ENCODE results near the gene ANKRD10.

The ANKRD10 gene

DNA sequence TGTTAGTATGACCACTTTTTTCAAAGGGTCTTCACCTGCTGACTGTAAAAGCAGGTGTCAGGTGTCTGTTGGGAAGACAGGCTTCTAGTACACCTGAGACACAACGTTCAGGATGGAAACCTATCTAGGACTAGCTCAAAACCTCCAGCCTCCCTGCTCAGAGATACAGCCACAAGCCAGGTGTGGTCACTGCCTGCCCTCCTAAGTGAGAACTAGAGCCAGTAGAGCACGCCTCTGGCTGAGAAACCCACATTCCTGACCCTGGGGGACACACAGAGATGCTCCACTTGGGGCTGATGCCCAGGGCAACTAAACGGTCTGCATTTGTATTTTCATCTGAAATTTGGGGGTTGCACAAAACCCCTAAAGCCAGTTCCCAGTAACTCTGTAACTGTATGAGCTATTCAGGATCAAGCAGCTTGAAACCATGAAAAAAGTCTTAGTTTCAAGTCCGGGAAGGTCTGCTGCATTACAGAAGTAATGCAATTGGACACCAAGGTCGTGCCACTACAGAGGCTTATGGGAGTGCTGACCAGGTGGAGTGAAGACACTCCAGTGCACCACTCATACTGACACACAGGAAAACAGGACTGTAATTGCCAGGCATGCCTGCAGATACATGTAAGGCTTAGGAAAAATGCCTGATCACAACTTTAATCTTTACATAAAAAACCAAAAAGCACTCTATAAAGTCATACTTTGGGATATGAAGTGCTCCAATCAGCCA is 27.8 kb downstream of the ANKRD10 start:
- DNase-seq (no peak), ATAC-seq (no peak)
- H3K27me3 Mint-ChIP-seq: no peaks in the 10 kb centered on the region
- H3K27ac Mint-ChIP-seq: peak overlapping the region in 1 of 2 donors; percentile 42
- H3K4me1 Mint-ChIP-seq: peaks cover 12% of the 10 kb centered on the region
- H3K9me3 Mint-ChIP-seq: no peaks in the 10 kb centered on the region
- no peak overlapping the region for H3K4me3 Mint-ChIP-seq

- H3K9me3 Mint-ChIP-seq: no peaks in the 10 kb centered on the region
- H3K27ac Mint-ChIP-seq: no peak overlapping the region
- no peak for ATAC-seq
- peaks cover 12% of the 10 kb centered on the region for H3K4me1 Mint-ChIP-seq
- no peak for DNase-seq
- no peaks in the 10 kb centered on the region for H3K27me3 Mint-ChIP-seq
- no peak overlapping the region for H3K4me3 Mint-ChIP-seq
These were observed 28.7 kb downstream of the ANKRD10 start for GRCh38 chr13:110885966-110886869.

GRCh38 chr13:110885516-110885915 is 29.4 kb downstream of the ANKRD10 start:
- H3K9me3 Mint-ChIP-seq: no peaks in the 10 kb centered on the region
- no peak for ATAC-seq
- H3K4me3 Mint-ChIP-seq: no peak overlapping the region
- H3K27ac Mint-ChIP-seq: no peak overlapping the region
- peaks cover 12% of the 10 kb centered on the region for H3K4me1 Mint-ChIP-seq
- H3K27me3 Mint-ChIP-seq: no peaks in the 10 kb centered on the region
- DNase-seq: no peak

- DNase-seq (no peak), ATAC-seq (no peak)
- no peak overlapping the region for H3K4me3 Mint-ChIP-seq
- H3K27ac Mint-ChIP-seq: no peak overlapping the region
- H3K4me1 Mint-ChIP-seq: peaks cover 12% of the 10 kb centered on the region
- H3K9me3 Mint-ChIP-seq: no peaks in the 10 kb centered on the region
- H3K27me3 Mint-ChIP-seq: no peaks in the 10 kb centered on the region
These were observed 30.4 kb downstream of the ANKRD10 start for GRCh38 chr13:110884517-110884916.

GRCh38 chr13:110883542-110883941 is 31.3 kb downstream of the ANKRD10 start:
- no peaks in the 10 kb centered on the region for H3K27me3 Mint-ChIP-seq
- ATAC-seq (no peak), DNase-seq (no peak)
- peaks cover 12% of the 10 kb centered on the region for H3K4me1 Mint-ChIP-seq
- H3K9me3 Mint-ChIP-seq: no peaks in the 10 kb centered on the region
- no peak overlapping the region for H3K27ac Mint-ChIP-seq
- H3K4me3 Mint-ChIP-seq: no peak overlapping the region

DNA sequence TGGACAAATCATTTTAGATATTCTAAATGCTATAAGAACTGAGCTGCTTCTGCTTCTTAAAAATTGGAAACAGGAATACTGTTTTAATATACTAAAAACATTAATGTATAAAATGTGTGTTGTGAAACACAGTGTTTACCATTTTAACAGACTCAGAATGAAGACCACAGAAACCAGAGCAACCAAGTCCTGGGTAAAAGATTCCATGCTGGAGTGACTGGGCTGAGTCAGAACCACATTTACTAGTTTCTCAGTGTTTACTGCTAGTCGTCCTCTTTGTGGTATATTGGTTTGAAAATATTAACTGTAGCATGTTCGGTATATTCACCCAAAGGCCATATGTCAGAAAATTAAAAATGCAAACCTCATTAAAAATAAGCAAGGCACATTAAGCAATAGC is 31.9 kb downstream of the ANKRD10 start:
- Mint-ChIP-seq H3K27ac (no peak overlapping the region), H3K4me3 (no peak overlapping the region), H3K9me3 (no peaks in the 10 kb centered on the region), H3K4me1 (peaks cover 12% of the 10 kb centered on the region), H3K27me3 (no peaks in the 10 kb centered on the region)
- ATAC-seq (peak; percentile 77), DNase-seq (no peak)

- Mint-ChIP-seq H3K4me1 (peaks cover 12% of the 10 kb centered on the region), H3K27ac (peak overlapping the region in 1 of 2 donors; percentile 54), H3K4me3 (no peak overlapping the region), H3K27me3 (no peaks in the 10 kb centered on the region), H3K9me3 (no peaks in the 10 kb centered on the region)
- DNase-seq: no peak
- no peak for ATAC-seq
These were observed 32.8 kb downstream of the ANKRD10 start for GRCh38 chr13:110881839-110882627.

DNA sequence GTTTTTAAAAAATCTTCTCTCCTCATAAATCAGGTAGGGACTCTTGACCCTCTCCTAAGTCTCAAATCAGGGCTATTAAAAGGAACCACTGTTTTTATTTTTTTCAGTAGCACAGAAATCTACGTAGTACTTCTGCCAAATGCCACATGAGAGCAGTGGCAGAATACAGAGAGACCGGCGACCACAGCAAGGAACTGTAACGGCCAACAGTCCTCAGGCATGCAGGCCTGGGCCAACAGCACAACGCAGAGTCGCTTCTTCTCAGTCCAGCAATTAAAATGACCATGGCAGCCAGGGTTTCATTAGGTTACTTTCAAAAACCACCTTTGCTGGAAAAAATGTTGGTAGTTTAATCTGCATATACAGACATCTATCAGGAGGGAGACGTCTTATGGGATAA is 34.2 kb downstream of the ANKRD10 start:
- Mint-ChIP-seq H3K9me3 (no peaks in the 10 kb centered on the region), H3K27me3 (no peaks in the 10 kb centered on the region), H3K4me1 (peaks cover 12% of the 10 kb centered on the region), H3K4me3 (no peak overlapping the region), H3K27ac (no peak overlapping the region)
- DNase-seq (no peak), ATAC-seq (no peak)

- H3K27ac Mint-ChIP-seq: no peak overlapping the region
- ATAC-seq (no peak), DNase-seq (no peak)
- no peaks in the 10 kb centered on the region for H3K27me3 Mint-ChIP-seq
- no peaks in the 10 kb centered on the region for H3K9me3 Mint-ChIP-seq
- no peak overlapping the region for H3K4me3 Mint-ChIP-seq
- peaks cover under 1% of the 10 kb centered on the region for H3K4me1 Mint-ChIP-seq
These were observed 35.4 kb downstream of the ANKRD10 start for GRCh38 chr13:110879482-110879881.

- Mint-ChIP-seq H3K27me3 (no peaks in the 10 kb centered on the region), H3K9me3 (no peaks in the 10 kb centered on the region), H3K4me1 (no peaks in the 10 kb centered on the region), H3K27ac (no peak overlapping the region), H3K4me3 (no peak overlapping the region)
- DNase-seq (no peak), ATAC-seq (no peak)
These were observed 37.1 kb downstream of the ANKRD10 start for GRCh38 chr13:110877737-110878258.

- Mint-ChIP-seq H3K27ac (no peak overlapping the region), H3K27me3 (no peaks in the 10 kb centered on the region), H3K4me1 (no peaks in the 10 kb centered on the region), H3K9me3 (no peaks in the 10 kb centered on the region), H3K4me3 (no peak overlapping the region)
- DNase-seq (no peak), ATAC-seq (no peak)
These were observed 38.3 kb downstream of the ANKRD10 start for GRCh38 chr13:110876609-110877008.

DNA sequence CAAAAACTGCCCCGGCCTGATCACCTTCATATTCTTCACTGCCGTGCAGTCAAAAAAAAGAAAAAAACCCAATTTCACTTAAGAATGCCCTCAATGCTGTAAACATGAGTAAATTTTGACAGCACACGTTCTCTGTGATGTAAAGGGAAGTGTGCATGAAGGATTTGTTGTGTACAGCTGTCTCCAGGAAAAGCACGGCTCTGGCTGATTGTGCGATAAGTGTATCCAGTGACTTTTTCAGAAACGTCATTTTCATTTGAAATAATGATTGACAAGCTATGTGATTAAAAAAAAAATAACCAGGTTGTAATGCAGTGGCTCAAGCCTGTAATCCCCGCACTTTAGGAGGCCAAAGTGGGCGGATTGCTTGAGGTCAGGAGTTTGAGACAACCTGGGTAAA is 39.6 kb downstream of the ANKRD10 start:
- Mint-ChIP-seq H3K4me1 (no peaks in the 10 kb centered on the region), H3K4me3 (peak overlapping the region; percentile 79 to 85), H3K27ac (peak overlapping the region in 1 of 2 donors; percentile 19), H3K27me3 (peaks cover 12% of the 10 kb centered on the region), H3K9me3 (no peaks in the 10 kb centered on the region)
- DNase-seq: no peak
- ATAC-seq: no peak

DNA sequence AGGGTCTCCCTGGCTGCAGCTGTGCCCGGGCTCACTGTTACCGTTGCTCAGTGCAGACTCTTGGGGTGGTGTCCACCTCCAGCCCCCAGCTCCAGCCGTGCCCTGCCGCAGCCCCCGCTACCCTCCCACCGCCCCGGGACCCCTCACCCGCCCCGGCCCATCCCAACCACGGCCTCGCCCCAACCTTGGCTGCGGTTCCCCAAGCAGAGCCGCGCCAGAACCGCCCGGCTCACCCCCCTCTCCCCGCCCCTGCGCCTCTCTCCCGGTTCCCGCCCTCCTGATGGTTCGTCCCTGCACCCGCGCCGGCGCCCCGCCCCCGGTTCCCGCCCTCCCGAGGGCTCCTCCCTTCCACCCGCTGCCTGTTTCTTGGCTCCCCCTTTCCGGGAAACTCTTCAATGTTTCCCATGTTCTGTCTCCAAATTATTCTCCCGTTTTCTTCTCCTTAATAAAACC is 40.3 kb downstream of the ANKRD10 start:
- Mint-ChIP-seq H3K4me3 (peak overlapping the region; percentile 79 to 85), H3K4me1 (peaks cover 6% of the 10 kb centered on the region), H3K27me3 (peaks cover 20% of the 10 kb centered on the region), H3K9me3 (no peaks in the 10 kb centered on the region), H3K27ac (peak overlapping the region in 1 of 2 donors; percentile 20)
- DNase-seq (no peak), ATAC-seq (peak; percentile 62)

- no peak overlapping the region for H3K4me3 Mint-ChIP-seq
- no peak overlapping the region for H3K27ac Mint-ChIP-seq
- DNase-seq: no peak
- peaks cover 24% of the 10 kb centered on the region for H3K27me3 Mint-ChIP-seq
- no peak for ATAC-seq
- peaks cover 8% of the 10 kb centered on the region for H3K4me1 Mint-ChIP-seq
- H3K9me3 Mint-ChIP-seq: no peaks in the 10 kb centered on the region
These were observed 41.0 kb downstream of the ANKRD10 start for GRCh38 chr13:110873639-110874507.
